Measurements from ENCODE around the gene AQP6.

Gene AQP6

GRCh38 chr12:49957570-49957967, 15.2 kb upstream of the AQP6 start:
- no peak for DNase-seq

- peak; percentile 22 to 37 for DNase-seq
These were observed 12.9 kb upstream of the AQP6 start for GRCh38 chr12:49959685-49960473.

- DNase-seq = no peak
These were observed 12.2 kb upstream of the AQP6 start for GRCh38 chr12:49960474-49961110.

- DNase-seq = no peak
These were observed 11.4 kb upstream of the AQP6 start, which contains the start of gene AQP5 for GRCh38 chr12:49961111-49961922. TSS of gene AQP5 (plus strand) at chr12:49961872. CDS start at chr12:49962018, 146 bp downstream.

GRCh38 chr12:49961993-49962764, 10.6 kb upstream of the AQP6 start:
- no peak for DNase-seq

GRCh38 chr12:49962861-49963765, 9.6 kb upstream of the AQP6 start:
- no peak for DNase-seq

GRCh38 chr12:49963976-49964815, 8.6 kb upstream of the AQP6 start:
- no peak for DNase-seq

GRCh38 chr12:49964849-49965624, 7.7 kb upstream of the AQP6 start:
- DNase-seq = no peak

- no peak for DNase-seq
These were observed 6.9 kb upstream of the AQP6 start for GRCh38 chr12:49965836-49966235.

- DNase-seq = no peak
These were observed 6.2 kb upstream of the AQP6 start for GRCh38 chr12:49966511-49967041.

GRCh38 chr12:49967042-49967776, 5.5 kb upstream of the AQP6 start:
- DNase-seq = peak; percentile 60 to 69

GRCh38 chr12:49967777-49968250, 4.9 kb upstream of the AQP6 start:
- DNase-seq = no peak

- DNase-seq = no peak
These were observed 4.3 kb upstream of the AQP6 start for GRCh38 chr12:49968471-49968870.

- DNase-seq = no peak
These were observed 3.7 kb upstream of the AQP6 start for GRCh38 chr12:49969027-49969426.

- peak in 1 of 2 experiments; percentile 22 for DNase-seq
These were observed 2.9 kb upstream of the AQP6 start for GRCh38 chr12:49969651-49970429.

GRCh38 chr12:49970658-49971057, 2.1 kb upstream of the AQP6 start:
- no peak for DNase-seq

- DNase-seq = no peak
These were observed 1.6 kb upstream of the AQP6 start for GRCh38 chr12:49971141-49971540.

- no peak for DNase-seq
These were observed 618 bp upstream of the AQP6 start for GRCh38 chr12:49972129-49972528.
